SH-SY5Y (cell line): ENCODE data around the gene XXYLT1.

Source experiments
- GATA2 ChIP-seq: IDR thresholded peaks from 2 replicates; pipeline ENCODE4 v1.6.1; 2011; ENCODE audit warnings: mild to moderate bottlenecking, low read depth, low read length
- GATA3 ChIP-seq: IDR thresholded peaks from 2 replicates; pipeline ENCODE4 v1.6.1; 2011; ENCODE audit warnings: low read depth, mild to moderate bottlenecking, low read length, moderate library complexity

Gene XXYLT1

DNA sequence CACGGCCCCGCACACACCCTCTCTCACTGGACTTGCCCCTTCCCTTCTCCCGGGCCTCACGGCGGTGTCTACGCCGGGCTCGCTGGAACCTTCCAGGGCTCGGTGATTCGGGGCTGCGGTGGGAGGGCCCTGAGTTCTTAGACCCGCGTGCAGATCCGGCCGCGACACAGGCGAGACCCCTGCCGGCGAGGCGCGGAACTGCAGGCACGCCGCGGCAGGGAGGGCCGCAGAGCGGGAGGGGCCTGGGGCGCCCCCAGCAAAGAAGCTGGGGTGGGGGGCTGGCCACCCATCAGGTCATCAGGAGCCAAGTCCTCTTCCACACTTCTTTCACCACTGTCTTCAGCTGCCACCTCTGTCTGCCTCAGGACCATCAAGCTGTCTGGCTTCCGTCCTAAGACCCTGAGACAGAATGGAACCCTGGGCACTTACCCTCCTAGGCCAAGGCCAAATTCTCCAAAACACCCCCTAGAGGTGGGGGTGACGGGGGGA is 164.5 kb downstream of the XXYLT1 start:
- no peak for TF ChIP-seq GATA3
- TF ChIP-seq GATA2 = no peak

DNA sequence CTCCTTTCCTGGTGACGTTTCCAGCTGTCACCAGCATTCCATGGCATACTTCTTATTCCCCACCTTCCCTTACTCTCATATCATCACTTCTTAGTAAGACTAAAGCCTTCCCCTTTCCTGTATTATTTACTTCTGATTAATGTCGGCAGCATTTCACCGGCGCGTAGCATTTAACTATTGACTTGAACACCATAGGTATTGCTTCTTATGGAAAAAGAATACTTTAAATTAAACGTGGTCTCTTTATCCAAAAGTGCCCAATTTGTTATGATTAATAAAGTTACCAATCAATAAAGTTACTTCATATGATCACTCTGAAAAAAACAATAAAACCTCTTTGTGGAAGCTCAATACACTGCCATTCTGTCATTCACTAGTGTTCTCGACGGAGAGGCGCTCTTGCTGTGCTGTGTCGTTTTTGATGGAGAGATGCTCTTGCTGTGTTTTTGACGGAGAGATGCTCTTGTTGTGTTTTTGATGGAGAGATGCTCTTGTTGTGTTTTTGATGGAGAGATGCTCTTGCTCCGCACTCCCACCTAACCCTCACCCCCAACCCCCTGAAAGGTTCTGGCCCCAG is 165.0 kb downstream of the XXYLT1 start:
- TF ChIP-seq GATA2 (no peak), GATA3 (no peak)

DNA sequence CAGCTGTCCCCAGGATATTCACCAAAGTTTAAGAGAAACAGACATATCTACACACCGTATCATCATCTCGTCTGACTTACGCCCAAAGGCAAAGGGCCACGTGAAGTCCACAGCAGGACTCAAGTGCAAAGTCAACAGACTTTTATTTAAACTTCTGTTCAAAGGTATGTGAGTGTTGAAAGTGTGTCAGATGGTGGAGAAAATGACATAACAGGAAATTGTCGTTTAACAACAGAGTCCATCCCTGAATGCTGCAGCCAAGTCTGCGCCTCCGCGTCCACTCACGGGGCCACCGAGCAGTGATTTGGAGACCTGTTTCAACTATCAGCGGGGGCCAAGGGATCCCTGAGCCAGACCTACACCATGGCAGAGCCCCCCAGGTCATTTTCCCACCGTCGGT is 165.6 kb downstream of the XXYLT1 start:
- TF ChIP-seq GATA3 (no peak), GATA2 (no peak)

DNA sequence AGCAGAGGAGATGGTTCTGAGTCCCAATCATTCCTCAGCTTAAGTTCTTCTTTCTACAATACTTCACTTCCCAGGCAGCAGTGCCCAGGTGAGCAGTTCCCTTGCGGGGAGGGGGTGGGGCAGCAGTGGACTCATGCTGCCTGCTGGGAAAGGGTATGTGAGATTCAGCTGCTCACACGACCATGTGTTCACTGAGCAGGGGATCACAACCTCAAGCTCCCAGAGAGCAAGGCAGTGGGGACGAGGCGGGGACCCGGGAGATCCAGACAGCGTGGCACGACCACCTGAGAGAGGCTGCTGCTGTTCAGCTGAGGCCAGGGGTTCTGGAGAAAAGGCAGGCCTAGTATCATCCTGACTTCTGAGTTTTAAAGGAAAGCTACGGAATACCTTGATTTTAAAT is 166.6 kb downstream of the XXYLT1 start:
- TF ChIP-seq GATA3 (no peak), GATA2 (no peak)

DNA sequence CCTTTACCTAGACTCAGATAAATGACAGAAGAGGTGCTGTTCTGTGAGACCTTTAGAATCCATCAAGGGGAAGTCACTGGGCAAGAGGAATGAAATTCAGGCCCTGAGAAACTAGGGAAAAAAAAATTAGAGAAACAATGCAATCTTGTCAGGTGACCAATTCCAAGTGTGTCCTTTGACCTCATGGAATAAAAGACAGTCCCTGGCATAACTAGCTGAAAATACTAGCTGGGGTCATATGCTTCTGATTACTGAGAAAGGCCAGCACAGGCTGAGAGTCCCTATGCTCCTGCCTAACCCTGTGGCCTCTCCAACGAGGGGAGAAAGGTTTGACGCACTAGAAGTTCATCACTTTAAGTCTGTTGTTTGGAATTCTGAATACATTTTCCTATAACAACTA is 167.3 kb downstream of the XXYLT1 start:
- TF ChIP-seq GATA2 (no peak), GATA3 (no peak)

DNA sequence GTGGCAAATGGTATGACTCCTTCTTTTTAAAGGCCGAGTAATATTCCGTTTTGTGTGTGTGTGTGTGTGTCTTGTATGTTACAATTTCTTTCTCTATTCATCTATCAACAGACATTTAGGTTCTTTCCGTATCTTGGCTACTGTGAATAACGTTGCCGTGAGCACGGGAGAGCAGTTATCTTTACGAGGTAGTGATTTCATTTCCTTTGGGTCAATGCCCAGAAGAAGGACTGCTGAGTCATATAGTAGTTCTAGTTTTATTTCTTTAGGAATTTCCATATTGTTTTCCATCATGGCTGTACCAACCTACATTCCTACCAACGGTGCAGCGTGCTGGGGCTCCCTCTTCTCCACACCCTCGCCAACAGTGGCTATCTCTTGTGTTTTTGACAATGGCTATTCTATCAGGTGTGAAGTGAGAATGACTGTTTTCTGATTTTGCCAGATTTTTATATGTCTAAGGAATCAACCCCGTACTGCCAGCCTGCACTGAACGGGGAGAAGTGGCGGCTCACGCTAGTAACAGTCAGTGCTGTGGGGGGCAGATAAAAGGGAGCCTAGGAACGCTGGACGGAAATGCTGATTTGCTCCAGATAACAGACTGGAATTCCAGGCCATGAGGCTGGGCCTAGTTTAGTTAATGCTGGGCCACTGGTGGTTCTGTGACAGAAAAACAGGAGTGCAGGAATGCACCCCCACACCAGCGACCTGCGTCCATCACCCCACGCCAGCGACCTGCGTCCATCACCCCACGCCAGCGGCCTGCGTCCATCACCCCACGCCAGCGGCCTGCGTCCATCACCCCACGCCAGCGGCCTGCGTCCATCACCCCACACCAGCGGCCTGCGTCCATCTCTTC is 168.1 kb downstream of the XXYLT1 start:
- TF ChIP-seq GATA3 (no peak), GATA2 (peak; percentile 67)

DNA sequence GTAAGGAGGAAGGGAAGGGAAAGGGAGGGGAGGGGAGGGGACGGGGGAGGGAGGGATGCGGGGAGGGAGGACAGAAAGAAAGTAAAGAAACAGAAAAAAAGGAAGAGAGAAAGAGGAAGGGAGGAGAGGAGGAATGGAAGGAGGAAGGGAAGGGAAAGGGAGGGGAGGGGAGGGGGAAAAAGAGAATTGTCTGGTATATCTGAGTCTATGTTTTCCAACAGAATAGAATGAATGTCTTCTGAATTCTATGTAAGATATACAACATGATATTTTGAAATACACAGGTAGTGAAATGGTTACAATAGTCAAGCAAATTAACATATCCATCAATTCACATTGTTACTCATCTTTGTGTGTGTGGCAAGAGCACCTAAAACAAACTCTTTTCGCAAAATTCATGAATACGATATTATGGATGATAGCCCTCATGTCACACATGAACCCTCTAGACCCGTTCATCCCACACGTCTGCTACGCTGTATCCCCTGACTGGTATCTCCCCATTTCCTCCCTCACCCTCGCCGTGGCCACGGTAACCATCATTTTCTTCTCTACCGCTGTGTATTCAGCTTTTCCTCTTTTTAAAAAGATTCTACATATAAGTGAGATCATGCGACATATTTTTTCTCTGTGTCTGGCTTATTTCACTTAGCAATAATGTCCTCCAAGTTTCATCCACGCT is 168.9 kb downstream of the XXYLT1 start:
- TF ChIP-seq GATA3 (no peak), GATA2 (no peak)

DNA sequence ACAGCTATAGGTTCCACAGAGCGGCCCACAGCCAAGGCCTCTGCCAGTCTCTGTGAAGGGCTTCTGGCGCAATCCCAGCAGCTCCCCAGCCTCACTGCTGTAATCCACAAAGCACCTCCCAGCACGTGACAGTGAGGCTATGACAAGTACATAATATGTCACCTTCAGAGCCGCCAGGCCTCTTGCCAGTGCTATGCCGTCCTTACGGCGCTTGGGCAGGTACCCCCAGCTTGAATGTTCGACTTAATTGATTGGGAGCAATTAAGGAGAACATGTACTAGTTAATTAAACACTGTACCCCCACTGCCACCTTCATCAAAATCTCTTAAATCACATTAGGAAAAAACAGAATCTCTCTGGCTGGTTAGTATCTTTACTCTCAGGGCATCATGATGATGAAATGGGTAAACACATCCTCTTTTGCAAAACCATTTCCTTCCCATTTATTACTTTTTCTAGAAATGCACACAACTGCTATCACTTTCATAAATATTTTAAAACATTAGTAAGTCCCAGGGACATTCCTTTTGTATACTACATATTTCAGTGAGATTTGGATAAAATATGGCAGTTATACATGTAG is 169.9 kb downstream of the XXYLT1 start:
- TF ChIP-seq GATA2 = 0 out of 2 replicates have a peak, but pooled peaks have one; percentile 18
- TF ChIP-seq GATA3 = no peak

DNA sequence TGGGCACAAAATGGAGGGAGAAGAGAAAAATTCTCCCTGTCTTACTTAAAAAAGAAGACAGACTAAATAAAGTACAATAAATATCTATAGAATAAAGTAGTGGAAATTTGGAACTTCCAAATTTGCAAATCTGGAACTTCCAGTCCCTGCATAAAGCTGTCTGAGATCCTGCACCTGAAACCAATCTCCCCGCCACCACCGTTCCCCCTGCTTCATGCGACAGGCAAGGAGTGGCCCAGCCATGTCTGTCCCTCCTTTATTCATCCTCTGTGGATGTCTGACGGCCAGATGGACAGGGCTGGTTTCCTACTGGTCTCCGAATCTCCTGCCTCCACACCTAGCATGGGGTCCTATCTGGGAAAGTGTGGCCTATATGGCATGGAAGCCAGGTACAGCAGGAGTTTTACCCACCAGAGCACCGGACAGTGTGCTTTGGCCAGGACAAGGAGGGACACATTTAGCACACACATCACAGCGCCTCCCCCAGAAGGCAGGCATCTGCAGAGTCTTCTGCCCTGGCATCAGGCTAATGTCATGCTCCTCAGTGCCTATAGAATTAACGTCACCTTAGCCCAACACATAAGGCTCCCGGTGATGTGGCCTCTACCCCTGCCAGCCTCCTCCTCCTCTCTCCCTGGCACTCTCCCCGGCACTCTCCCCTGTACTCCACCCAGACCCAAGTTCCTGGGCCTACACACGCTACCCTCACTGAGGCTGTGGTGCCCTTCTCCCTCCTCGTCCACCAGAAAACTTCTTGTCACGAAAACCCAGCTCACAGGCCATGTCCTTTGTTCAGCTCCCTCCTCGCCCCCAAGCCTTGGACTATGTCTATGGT is 170.8 kb downstream of the XXYLT1 start:
- TF ChIP-seq GATA3 = no peak
- no peak for TF ChIP-seq GATA2

DNA sequence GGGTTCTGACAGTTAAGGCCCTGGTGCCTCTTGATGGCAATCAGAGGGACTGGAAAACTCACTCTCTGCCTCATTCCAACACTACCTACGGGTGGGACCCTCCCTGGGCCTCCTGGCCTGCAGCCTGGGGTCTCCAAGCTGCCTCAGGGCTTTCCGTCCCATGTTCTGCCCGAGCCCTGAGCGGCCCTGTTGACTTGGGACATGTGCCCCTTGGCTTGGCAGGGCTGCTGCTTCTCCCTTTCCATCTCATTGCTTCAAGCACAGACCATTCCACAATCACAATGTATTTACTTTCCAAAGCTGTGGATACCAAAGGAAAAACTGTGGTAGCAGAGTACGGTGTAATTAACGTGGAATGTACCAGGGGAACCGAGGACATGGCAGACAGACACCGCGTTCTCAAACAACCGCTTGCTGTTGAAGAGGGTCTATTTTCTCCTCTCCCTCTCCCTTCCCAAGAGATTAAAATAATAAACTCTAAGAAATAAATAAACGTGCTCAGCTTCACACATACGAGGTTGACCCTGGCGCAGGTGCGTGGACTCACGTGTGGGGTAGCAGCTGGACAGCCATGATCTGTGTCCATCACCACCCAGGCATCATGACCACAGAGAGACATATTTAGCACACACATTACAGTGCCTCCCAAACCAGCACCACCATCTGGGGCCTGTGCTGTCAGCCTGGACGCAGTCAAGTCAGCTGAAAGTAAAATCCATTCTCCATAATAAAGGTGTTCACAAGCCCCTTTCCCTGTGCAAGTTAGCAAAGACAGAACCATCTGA is 172.0 kb downstream of the XXYLT1 start:
- TF ChIP-seq GATA3 (no peak), GATA2 (no peak)

DNA sequence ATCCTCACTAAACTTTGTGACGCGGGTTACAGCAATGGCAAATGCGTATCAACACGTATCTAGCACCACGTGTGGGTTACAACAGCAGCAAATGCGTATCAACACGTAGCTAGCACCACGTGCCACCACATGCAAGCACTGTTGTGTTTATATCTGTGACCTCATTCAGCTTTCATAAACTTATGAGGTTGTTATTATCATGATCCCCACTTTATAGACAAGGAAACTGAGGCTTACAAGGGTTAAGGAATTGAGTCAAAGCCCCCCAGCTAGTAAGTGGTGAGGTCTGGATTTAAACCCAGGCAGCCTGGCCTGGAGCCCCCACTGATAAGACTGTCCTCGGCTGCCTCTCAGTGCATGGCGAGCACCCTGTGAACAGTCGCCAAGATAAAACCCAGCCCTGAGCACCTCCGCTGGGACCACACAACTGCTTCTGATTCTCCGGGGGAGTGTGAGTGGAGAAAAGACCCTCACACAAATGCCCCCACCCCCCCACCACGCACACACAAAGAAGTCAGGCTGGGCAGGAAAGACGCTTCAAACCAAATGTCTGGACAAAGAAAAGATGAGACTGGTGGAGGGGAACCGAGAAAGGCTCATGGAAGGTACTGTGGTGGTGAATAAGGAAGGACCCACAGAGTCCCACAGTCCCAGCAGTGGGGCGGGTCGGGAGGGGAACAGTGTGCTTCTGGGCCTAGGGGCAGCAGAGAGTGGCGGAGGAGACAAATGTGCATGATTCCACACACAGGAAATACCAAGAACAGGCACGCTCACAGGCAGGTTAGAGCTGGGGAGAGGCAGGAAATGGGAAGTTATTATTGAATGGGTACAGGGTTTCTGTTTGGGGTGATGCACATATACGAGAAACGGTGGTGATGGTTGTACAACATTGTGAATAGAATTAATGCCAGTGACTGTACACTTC is 173.4 kb downstream of the XXYLT1 start:
- no peak for TF ChIP-seq GATA2
- TF ChIP-seq GATA3 = no peak
